A549 (cell line): ENCODE results near the gene SBF2.

Experiments
- BCL3 ChIP-seq: fragments of >200 bp; sonication (Bioruptor Twin); formaldehyde crosslinking; IDR thresholded peaks from 3 replicates; pipeline ENCODE4 v1.6.1; 2016
- HOXB5 ChIP-seq: fragments of 250-450 bp; sonication (Bioruptor Pico); IDR thresholded peaks from 2 replicates; pipeline ENCODE4 v1.5.0; 2020; ENCODE audit warnings: mild to moderate bottlenecking, moderate library complexity
- MAFK ChIP-seq: fragments of 450-650 bp; IDR thresholded peaks from 2 replicates; pipeline ENCODE4 v1.6.1; 2014; ENCODE audit not compliant: partially characterized antibody
- MAX ChIP-seq: IDR thresholded peaks from 2 replicates; pipeline ENCODE4 v1.6.1; 2012
- MYC ChIP-seq: IDR thresholded peaks from 2 replicates; pipeline ENCODE4 v1.6.1; 2012; ENCODE audit warnings: mild to moderate bottlenecking, inconsistent platforms, low read length, improper control_type of control experiment, borderline replicate concordance
- POLR2A ChIP-seq: IDR thresholded peaks from 2 replicates; pipeline ENCODE4 v1.6.1; 2012; ENCODE audit warnings: mild to moderate bottlenecking, low read length
- RCOR1 ChIP-seq: fragments of 150-350 bp; IDR thresholded peaks from 2 replicates; pipeline ENCODE4 v1.6.1; 2014; ENCODE audit warnings: antibody characterized with exemption, low read length, low read depth
- RNF2 ChIP-seq: fragments of 200-600 bp; sonication (generic); IDR thresholded peaks from 2 replicates; pipeline ENCODE4 v1.6.1; 2016; ENCODE audit warnings: low read depth, mild to moderate bottlenecking, antibody characterized with exemption, moderate library complexity, borderline replicate concordance
- TF ChIP-seq, protein P1 (sequence below): fragments of >200 bp; sonication (Bioruptor Twin); formaldehyde crosslinking; IDR thresholded peaks from 3 replicates; pipeline ENCODE4 v1.5.1; 2016

GRCh38 chr11:9773524-9773923, 520.5 kb downstream of the SBF2 start:
- no peak for TF ChIP-seq BCL3
- no peak for TF ChIP-seq MAFK
- TF ChIP-seq, protein P1, sequence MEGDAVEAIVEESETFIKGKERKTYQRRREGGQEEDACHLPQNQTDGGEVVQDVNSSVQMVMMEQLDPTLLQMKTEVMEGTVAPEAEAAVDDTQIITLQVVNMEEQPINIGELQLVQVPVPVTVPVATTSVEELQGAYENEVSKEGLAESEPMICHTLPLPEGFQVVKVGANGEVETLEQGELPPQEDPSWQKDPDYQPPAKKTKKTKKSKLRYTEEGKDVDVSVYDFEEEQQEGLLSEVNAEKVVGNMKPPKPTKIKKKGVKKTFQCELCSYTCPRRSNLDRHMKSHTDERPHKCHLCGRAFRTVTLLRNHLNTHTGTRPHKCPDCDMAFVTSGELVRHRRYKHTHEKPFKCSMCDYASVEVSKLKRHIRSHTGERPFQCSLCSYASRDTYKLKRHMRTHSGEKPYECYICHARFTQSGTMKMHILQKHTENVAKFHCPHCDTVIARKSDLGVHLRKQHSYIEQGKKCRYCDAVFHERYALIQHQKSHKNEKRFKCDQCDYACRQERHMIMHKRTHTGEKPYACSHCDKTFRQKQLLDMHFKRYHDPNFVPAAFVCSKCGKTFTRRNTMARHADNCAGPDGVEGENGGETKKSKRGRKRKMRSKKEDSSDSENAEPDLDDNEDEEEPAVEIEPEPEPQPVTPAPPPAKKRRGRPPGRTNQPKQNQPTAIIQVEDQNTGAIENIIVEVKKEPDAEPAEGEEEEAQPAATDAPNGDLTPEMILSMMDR: no peak
- no peak for TF ChIP-seq MYC
- no peak for TF ChIP-seq POLR2A
- no peak for TF ChIP-seq RCOR1
- TF ChIP-seq MAX: no peak
- TF ChIP-seq RNF2: no peak
- TF ChIP-seq HOXB5 (CRISPR knock-in tag): no peak
